AG08395 (cell line): Measurements from ENCODE around the gene AAMP.

Source experiments
- DNase-seq: peaks from one replicate; pipeline ENCODE4 v3.0.0; 2012; ENCODE audit warnings: mixed read lengths, low spot score

The AAMP gene

GRCh38 chr2:218260166-218260565 is 9.8 kb downstream of the AAMP start:
- DNase-seq: no peak

GRCh38 chr2:218259099-218259961 is 10.6 kb downstream of the AAMP start:
- peak; percentile 81 for DNase-seq

- no peak for DNase-seq
Measured at GRCh38 chr2:218257390-218257981, 12.5 kb downstream of the AAMP start.

DNA sequence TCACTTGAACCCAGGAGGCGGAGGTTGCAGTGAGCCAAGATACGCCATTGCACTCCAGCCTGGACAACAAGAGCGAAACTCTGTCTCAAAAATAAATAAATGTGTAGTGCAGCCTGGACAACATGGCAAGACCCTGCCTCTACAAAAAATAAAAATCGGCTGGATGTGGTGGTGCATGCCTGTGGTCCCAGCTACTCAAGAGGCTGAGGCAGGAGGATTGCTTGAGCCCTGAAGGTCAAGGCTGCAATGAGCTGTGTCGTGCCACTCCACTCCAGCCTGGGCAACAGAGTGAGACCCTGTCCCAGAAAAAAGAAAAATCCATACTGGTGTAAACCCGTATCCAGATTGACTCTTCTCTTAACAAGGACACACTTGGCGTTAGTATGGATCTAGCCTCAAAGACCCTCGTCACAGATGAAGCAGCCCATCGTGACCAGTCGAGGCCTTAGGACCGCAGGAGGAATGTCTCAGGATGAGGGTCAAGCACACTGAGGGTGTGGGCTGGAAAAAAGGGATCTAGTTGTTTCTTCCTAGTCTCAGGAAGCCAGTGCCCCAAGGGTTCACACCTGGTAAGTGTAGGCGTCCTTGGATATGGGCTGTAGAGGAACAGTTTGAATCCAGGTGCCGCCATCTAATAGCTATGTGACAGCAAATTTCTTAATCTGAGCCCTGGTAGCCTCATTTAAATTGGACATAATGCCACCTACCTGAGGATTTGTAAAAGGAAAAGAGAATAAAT is 13.2 kb downstream of the AAMP start:
- DNase-seq: no peak

DNA sequence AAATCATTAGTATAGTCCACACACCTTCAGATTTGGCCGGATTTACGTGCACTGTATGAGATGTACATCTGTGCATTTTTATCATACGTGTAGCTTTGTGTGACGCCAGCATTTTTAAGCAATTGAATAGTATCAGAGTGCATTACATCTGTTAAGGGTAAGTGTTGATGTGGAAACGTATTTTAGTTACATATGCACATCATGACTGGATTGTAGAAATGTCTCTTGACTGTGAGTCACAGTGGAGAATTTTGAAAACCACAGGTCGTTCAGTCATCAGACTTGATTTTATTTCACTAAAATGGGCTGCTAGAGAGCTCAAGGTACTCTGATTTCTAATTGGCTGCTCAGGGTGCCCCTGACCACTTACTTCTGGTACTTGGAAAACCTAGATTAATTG is 14.5 kb downstream of the AAMP start:
- peak; percentile 40 for DNase-seq

GRCh38 chr2:218253232-218253625 is 16.7 kb downstream of the AAMP start:
- DNase-seq: no peak

- peak; percentile 18 for DNase-seq
Measured at GRCh38 chr2:218252509-218253231, 17.3 kb downstream of the AAMP start.

GRCh38 chr2:218249691-218250090 is 20.2 kb downstream of the AAMP start:
- DNase-seq: no peak

DNA sequence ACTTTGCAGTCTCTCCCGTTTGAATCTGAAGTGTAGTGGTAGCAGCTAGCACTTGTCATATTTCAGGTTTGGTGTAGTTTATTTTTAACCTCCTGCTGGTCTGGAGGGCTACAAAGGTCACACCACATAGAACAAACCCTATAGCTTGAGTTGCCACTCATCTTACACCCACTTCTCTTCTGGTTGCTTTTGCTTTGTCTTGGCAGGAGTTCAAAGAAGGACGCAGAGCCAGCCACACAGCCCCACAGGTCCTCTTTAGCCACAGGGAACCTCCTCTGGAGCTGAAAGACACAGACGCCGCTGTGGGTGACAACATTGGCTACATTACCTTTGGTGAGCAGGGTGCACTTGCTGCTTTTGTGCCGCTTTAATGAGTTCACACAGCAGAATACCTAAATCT is 24.7 kb downstream of the AAMP start:
- no peak for DNase-seq

DNA sequence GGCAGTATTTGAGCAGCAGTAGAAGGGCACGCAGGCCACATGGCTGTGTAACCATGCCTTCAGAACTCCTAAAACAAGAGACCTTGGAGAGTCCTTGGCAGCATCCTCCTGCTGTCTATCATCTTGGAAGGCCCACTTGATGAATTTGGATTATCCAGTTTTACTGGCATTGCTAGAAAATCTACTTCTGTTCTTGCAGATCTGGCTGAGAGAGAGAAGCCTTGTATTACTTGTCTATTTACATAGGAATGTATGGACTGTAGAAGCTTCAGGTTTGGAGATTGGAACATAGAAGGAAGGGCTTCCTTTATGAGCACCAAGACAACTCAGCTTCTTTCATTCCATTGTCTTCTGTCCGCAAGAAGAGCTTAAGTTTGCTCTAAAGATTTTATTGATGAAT is 25.3 kb downstream of the AAMP start:
- DNase-seq: no peak

GRCh38 chr2:218244204-218244603 is 25.7 kb downstream of the AAMP start:
- no peak for DNase-seq

GRCh38 chr2:218238887-218239286 is 31.1 kb downstream of the AAMP start:
- no peak for DNase-seq

DNA sequence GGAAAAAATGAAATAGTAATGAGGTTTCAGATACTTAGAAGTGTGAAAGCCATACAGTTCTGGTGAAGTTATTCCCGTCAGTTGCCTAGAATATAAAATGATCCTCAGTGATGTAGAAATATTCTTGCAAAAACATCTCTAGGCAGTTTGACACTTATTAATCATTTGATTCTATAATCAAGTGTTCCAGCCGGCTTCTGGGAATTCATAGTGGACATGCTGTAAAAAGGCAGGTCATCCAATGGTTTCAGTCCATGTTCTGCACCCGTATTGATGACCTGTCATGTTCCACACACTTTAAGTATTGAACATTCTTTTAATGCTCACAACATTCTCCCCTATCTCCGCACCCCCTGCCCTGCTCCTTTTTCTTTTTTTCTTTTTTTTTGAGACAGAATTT is 33.1 kb downstream of the AAMP start:
- DNase-seq: no peak

DNA sequence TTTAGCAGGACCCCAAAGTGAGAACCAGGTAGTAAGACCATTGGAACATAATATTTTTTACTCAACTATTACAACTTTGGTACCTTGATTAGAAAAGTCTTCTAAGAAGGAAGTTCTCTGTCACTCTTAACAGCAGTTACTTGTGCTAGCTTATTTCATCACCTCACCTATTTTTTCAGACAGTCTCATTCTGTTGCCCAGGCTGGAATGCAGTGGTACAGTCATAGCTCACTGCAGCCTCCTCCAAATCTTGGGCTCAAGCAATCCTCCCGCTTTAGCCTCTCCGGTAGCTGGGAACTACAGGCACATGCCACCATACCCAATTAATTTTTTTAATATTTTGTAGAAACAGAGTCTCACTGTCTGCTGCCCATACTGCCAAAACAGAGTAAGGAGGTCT is 34.9 kb downstream of the AAMP start:
- DNase-seq: no peak

GRCh38 chr2:218234521-218234920 is 35.4 kb downstream of the AAMP start:
- DNase-seq: no peak

DNA sequence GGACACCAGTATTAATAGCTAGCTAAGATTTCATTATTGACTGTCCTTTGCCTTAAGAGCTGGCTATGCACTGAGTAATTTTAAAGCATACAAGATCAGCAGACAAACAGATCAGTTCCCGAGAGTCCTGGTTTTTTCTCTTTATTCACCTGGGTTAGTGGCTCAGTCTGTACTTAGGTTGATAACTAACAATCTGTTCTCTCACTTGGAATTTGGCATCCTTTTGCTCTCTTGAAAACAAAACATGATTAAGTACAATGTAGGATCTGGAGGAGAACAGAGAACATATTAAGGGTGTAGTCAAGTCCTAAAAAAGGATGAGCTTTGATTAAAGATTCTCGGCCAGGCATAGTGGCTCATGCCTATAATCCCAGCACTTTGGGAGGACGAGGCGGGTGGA is 36.4 kb downstream of the AAMP start:
- no peak for DNase-seq

- peak; percentile 8 for DNase-seq
Measured at GRCh38 chr2:218230882-218231281, 39.1 kb downstream of the AAMP start.

DNA sequence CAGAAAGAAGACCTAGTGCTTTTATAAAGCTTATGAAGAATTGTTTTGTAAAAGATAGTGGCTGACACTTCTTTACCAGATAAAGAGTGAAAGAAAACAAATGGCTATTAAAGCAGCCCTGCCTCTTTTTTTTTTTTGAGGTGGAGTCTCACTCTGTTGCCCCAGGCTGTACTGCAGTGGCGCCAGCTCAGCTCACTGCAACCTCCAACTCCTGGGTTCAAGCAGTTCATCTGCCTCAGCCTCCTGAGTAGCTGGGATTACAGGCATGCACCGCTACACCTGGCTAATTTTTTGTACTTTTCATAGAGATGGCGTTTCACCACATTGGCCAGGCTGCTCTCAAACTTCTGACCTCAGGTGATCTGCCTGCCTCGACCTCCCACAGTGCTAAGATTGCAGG is 40.1 kb downstream of the AAMP start:
- no peak for DNase-seq

GRCh38 chr2:218229239-218229638 is 40.7 kb downstream of the AAMP start:
- DNase-seq: peak; percentile 79

DNA sequence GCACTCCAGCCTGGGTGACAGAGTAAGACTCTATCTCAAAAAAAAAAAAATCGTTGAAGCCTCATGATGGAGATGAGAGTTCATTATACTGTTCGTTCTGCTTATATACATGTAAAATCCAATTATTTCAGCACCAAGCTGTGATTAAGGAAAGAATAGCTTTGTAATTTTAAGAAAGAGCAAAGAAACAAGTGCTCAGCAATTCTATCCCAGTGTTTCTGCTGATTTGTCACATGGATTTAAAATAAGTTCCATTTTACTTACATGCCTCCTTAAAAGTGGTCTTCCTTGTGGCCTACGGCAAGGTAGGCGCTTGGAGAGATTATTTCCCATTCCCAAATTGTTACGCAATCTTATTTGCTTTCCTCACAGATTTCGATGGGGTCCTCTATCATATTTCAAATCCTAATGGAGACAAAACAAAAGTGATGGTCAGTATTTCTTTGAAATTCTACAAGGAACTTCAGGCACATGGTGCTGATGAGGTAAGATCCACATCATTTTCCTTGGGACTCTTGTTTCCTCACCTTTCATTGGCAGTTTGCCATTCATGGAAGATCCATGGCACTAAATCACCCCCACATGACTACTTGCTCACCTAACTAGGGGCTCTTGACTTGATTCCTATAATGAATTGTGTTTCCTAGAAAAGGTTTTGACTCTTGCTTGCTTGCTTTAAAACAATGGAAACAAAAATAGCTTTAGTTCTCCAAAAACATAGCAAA is 41.4 kb downstream of the AAMP start:
- no peak for DNase-seq

- no peak for DNase-seq
Measured at GRCh38 chr2:218226903-218227302, 43.0 kb downstream of the AAMP start.

DNA sequence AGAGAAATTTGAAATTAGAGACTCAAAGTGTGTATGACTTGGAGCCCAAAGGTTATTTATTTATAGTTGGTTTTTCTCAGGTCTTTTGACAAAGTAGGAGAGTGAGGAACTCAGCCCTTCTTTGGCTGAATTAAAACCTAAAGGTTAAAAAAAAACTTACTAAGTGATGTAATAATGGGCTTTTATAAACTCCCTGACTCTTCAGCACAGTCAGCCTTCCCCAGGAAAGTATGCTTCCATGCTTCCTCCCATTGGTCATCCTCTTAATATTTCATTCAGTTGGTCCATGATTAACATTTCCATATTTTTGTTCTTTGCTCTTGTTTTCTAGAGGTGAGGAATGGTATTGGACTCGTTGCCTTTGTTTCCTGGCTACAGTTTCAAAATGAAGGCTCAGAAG is 45.8 kb downstream of the AAMP start:
- DNase-seq: no peak
